T-helper 17 cell (primary cell): ENCODE measurements around the gene NRAS. TPM values are rescaled to one million over a fixed set of nuclear protein-coding genes. Genes with fewer than 3 reads are reported as not detected.

Experiments used
- ATAC-seq: fragments of 150-1000 bp; cut with Tn5 transposase; 2 replicates; pipeline ENCODE4 v1.10.0; 2021; ENCODE audit warnings: mild to moderate bottlenecking, moderate library complexity
- DNase-seq, 3 donors: peaks; one replicate each; pipeline versions ENCODE4 v3.0.0 to v3.0.0-alpha.2; 2020 to 2021
- H3K9me3 ChIP-seq: one replicate; pipeline ENCODE4 v1.7.0; 2013; ENCODE audit warnings: low read length, mild to moderate bottlenecking; ENCODE audit not compliant: control insufficient read depth, poor library complexity, severe bottlenecking
- H3K27ac Mint-ChIP-seq: one replicate; pipeline ENCODE4 v1.8.0; 2022; ENCODE audit warnings: mild to moderate bottlenecking, moderate library complexity, mixed read lengths
- H3K27me3 Mint-ChIP-seq: one replicate; pipeline ENCODE4 v1.8.0; 2022; ENCODE audit warnings: mixed read lengths
- H3K36me3 Mint-ChIP-seq: one replicate; pipeline ENCODE4 v1.8.0; 2022; ENCODE audit warnings: low read depth, mixed read lengths
- H3K4me1 Mint-ChIP-seq: one replicate; pipeline ENCODE4 v1.8.0; 2022; ENCODE audit warnings: mild to moderate bottlenecking, mixed read lengths
- H3K4me3 Mint-ChIP-seq: one replicate; pipeline ENCODE4 v1.8.0; 2022; ENCODE audit warnings: mild to moderate bottlenecking, moderate library complexity, mixed read lengths
- total RNA-seq, 4 donors: library from RNA in 2 of 4; stranded (reverse) in 2 of 4; gene quantifications; one replicate each; pipeline ENCODE4 v1.2.3 and lab custom pipeline; 2022 to 2026

NRAS gene
- total RNA-seq, 2 donors from 2014 or later, result 24.3 to 32.5 TPM

- Mint-ChIP-seq H3K4me3 (peak overlapping the region; percentile 64), H3K4me1 (peaks cover 20% of the 10 kb centered on the region), H3K36me3 (peaks cover 4% of the 10 kb centered on the region)
These were observed 2.3 kb upstream of the NRAS start for GRCh38 chr1:114718661-114719423.

GRCh38 chr1:114715952-114716303 is 643 bp downstream of the NRAS start:
- peaks cover 19% of the 10 kb centered on the region for H3K4me1 Mint-ChIP-seq
- no peaks in the 10 kb centered on the region for H3K36me3 Mint-ChIP-seq
- ATAC-seq, result no peak
- DNase-seq, result no peak
- H3K27me3 Mint-ChIP-seq, result no peaks in the 10 kb centered on the region
- H3K27ac Mint-ChIP-seq, result peak overlapping the region; percentile 100
- H3K4me3 Mint-ChIP-seq, result peak overlapping the region; percentile 97
- H3K9me3 ChIP-seq, result no peaks in the 10 kb centered on the region

More at GRCh38 chr1:114718661-114719423, 2.3 kb upstream of the NRAS start:
- ATAC-seq, result no peak
- H3K27ac Mint-ChIP-seq, result peak overlapping the region; percentile 27
- no peaks in the 10 kb centered on the region for H3K9me3 ChIP-seq
- no peak for DNase-seq
- H3K27me3 Mint-ChIP-seq, result no peaks in the 10 kb centered on the region

GRCh38 chr1:114712977-114713376 is 3.6 kb downstream of the NRAS start:
- ATAC-seq, result no peak
- Mint-ChIP-seq H3K27ac (peak overlapping the region; percentile 45), H3K4me1 (peaks cover 18% of the 10 kb centered on the region), H3K4me3 (no peak overlapping the region), H3K27me3 (no peaks in the 10 kb centered on the region), H3K36me3 (no peaks in the 10 kb centered on the region)
- DNase-seq, result no peak
- no peaks in the 10 kb centered on the region for H3K9me3 ChIP-seq

DNA sequence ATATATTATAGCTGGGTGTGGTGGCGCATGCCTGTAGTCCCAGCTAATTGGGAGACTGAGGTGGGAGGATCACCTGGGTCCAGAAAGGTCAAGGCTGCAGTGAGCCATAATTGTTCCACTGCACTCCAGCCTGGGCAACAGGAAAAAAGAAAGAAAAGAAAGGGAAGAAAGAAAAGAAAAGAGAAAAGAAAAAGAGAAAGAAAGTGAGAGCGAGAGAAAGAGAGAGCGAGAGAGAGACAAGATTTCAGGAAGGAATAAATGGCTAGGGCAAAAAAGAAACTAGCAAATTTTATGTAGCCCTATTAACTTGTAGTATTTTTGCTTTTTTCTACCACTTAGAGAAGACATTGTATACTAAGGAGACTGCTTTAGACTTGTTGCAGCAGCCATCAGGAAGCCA is 6.2 kb downstream of the NRAS start:
- peaks cover 3% of the 10 kb centered on the region for H3K36me3 Mint-ChIP-seq

DNA sequence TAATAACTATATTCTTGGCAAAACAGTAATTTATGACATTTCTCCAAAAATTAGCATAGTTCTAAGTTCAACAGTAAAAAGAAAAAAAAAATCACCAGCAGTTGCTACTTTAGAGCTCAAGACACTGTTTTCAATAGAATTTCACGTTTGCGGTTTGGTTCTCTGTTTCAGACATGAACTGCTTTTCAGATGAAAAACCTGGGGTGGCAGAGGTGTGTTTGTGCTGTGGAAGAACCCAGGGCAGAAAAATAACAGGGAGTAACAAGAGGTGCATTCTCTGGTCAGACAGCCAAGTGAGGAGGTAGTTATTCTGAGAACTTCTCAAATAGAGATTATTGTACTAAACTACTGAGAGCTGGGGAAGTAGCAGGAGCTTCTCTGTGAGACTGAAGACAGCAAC is 9.0 kb downstream of the NRAS start:
- H3K4me3 Mint-ChIP-seq, result peak overlapping the region; percentile 9
- ATAC-seq, result no peak
- H3K27ac Mint-ChIP-seq, result peak overlapping the region; percentile 47
- no peaks in the 10 kb centered on the region for H3K9me3 ChIP-seq
- no peaks in the 10 kb centered on the region for H3K4me1 Mint-ChIP-seq
- H3K27me3 Mint-ChIP-seq, result no peaks in the 10 kb centered on the region
- peaks cover 3% of the 10 kb centered on the region for H3K36me3 Mint-ChIP-seq
- DNase-seq, result no peak

More for the DNA sequence above, 6.2 kb downstream of the NRAS start:
- no peak overlapping the region for H3K4me3 Mint-ChIP-seq
- ATAC-seq (no peak), DNase-seq (no peak)
- no peaks in the 10 kb centered on the region for H3K9me3 ChIP-seq
- H3K27me3 Mint-ChIP-seq, result no peaks in the 10 kb centered on the region
- peaks cover 4% of the 10 kb centered on the region for H3K4me1 Mint-ChIP-seq
- no peak overlapping the region for H3K27ac Mint-ChIP-seq

- H3K27me3 Mint-ChIP-seq, result no peaks in the 10 kb centered on the region
- no peak overlapping the region for H3K4me3 Mint-ChIP-seq
- no peak for DNase-seq
- no peak for ATAC-seq
- H3K27ac Mint-ChIP-seq, result no peak overlapping the region
- no peaks in the 10 kb centered on the region for H3K4me1 Mint-ChIP-seq
- no peaks in the 10 kb centered on the region for H3K9me3 ChIP-seq
- H3K36me3 Mint-ChIP-seq, result peaks cover 3% of the 10 kb centered on the region
These were observed 13.3 kb downstream of the NRAS start for GRCh38 chr1:114703242-114703641.

GRCh38 chr1:114702737-114703136 is 13.8 kb downstream of the NRAS start:
- no peak overlapping the region for H3K4me3 Mint-ChIP-seq
- no peaks in the 10 kb centered on the region for H3K9me3 ChIP-seq
- DNase-seq, result no peak
- no peaks in the 10 kb centered on the region for H3K27me3 Mint-ChIP-seq
- no peak overlapping the region for H3K27ac Mint-ChIP-seq
- no peak for ATAC-seq
- H3K36me3 Mint-ChIP-seq, result peaks cover 3% of the 10 kb centered on the region
- no peaks in the 10 kb centered on the region for H3K4me1 Mint-ChIP-seq

- Mint-ChIP-seq H3K4me1 (no peaks in the 10 kb centered on the region), H3K27me3 (peaks cover 7% of the 10 kb centered on the region), H3K4me3 (no peak overlapping the region), H3K27ac (no peak overlapping the region), H3K36me3 (no peaks in the 10 kb centered on the region)
- DNase-seq (no peak), ATAC-seq (no peak)
- no peaks in the 10 kb centered on the region for H3K9me3 ChIP-seq
These were observed 14.6 kb downstream of the NRAS start for GRCh38 chr1:114701931-114702330.

GRCh38 chr1:114700036-114700600 is 16.5 kb downstream of the NRAS start:
- Mint-ChIP-seq H3K4me3 (no peak overlapping the region), H3K27me3 (peaks cover 9% of the 10 kb centered on the region), H3K36me3 (no peaks in the 10 kb centered on the region), H3K4me1 (no peaks in the 10 kb centered on the region), H3K27ac (no peak overlapping the region)
- ATAC-seq (no peak), DNase-seq (no peak)
- H3K9me3 ChIP-seq, result no peaks in the 10 kb centered on the region

- DNase-seq, result no peak
- no peaks in the 10 kb centered on the region for H3K9me3 ChIP-seq
- ATAC-seq, result no peak
- Mint-ChIP-seq H3K36me3 (no peaks in the 10 kb centered on the region), H3K4me3 (no peak overlapping the region), H3K27me3 (peaks cover 9% of the 10 kb centered on the region), H3K4me1 (no peaks in the 10 kb centered on the region), H3K27ac (no peak overlapping the region)
These were observed 19.8 kb downstream of the NRAS start for GRCh38 chr1:114696810-114697209.

DNA sequence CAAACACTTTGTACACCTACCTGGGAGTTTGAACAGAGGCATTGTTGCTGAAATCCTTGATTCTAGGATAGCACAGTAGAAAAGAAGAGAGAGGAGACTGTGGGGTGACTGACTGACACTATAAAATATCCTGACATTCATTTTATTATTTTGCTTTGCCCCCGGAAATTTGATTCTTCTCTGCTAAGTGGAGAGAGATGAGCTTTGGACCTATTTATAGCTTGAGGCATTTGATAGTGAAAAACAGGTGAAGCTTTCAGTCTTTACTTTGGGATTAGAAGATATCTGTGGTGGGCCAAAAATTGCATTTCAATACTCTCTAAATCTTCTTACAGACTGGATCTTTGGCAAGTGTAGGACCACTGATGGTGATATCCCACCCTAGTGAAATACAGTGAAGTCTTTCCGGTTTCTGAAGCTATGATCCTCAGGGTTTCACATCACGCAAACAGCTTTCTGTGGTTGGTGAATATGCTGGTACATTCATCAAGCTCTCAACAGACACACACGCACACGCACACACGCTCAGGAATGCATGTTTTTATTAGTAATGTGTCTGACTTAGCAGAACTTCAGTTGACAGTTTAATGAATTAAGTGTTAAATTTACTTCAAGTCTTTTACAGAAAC is 21.0 kb downstream of the NRAS start, which contains the start of gene AMPD1:
TSS of gene AMPD1 (minus strand) at position 117 of the 629 bp plus-strand sequence. CDS start at position 42, 75 bp downstream.
- peaks cover 18% of the 10 kb centered on the region for H3K27me3 Mint-ChIP-seq
- no peaks in the 10 kb centered on the region for H3K9me3 ChIP-seq
- ATAC-seq, result no peak
- no peak within 1 kb of the TSS for H3K4me3 Mint-ChIP-seq
- H3K36me3 Mint-ChIP-seq, result no peaks in the 10 kb centered on the region
- DNase-seq, result no peak
- H3K4me1 Mint-ChIP-seq, result no peaks in the 10 kb centered on the region
- no peak within 1 kb of the TSS for H3K27ac Mint-ChIP-seq

GRCh38 chr1:114694540-114695310 is 21.8 kb downstream of the NRAS start:
- Mint-ChIP-seq H3K4me1 (no peaks in the 10 kb centered on the region), H3K27ac (no peak overlapping the region), H3K4me3 (no peak overlapping the region), H3K27me3 (peaks cover 23% of the 10 kb centered on the region), H3K36me3 (no peaks in the 10 kb centered on the region)
- no peak for DNase-seq
- ATAC-seq, result no peak
- H3K9me3 ChIP-seq, result no peaks in the 10 kb centered on the region

GRCh38 chr1:114692947-114693346 is 23.6 kb downstream of the NRAS start:
- Mint-ChIP-seq H3K36me3 (no peaks in the 10 kb centered on the region), H3K27ac (no peak overlapping the region), H3K4me1 (no peaks in the 10 kb centered on the region), H3K27me3 (peaks cover 40% of the 10 kb centered on the region), H3K4me3 (no peak overlapping the region)
- DNase-seq (no peak), ATAC-seq (no peak)
- no peaks in the 10 kb centered on the region for H3K9me3 ChIP-seq
